Uterus (tissue), 4 donors: ENCODE results near the gene TAL1. TPM values are rescaled to one million over a fixed set of nuclear protein-coding genes. Genes with fewer than 3 reads are reported as not detected.
"Not testable (repeated sequence)": the region's sequence is repeated elsewhere in the genome, so short reads cannot be mapped to it uniquely, and the experiment has no call there.

Experiments
- DNase-seq, 2 donors: peaks; one replicate each; pipeline ENCODE4 v3.0.0-alpha.2; 2019 to 2020
- H3K27ac ChIP-seq, 2 donors: fragments of 200-600 bp; sonication (generic); 1 replicate in 1 of 2; 2 replicates in 1 of 2; pipeline ENCODE4 v1.5.1; 2016 to 2018
- H3K27me3 ChIP-seq, 2 donors: fragments of 200-600 bp; sonication (generic); one replicate each; pipeline ENCODE4 v1.5.1; 2018 to 2019; ENCODE audit warnings: control low read depth in 1 of 2
- H3K36me3 ChIP-seq, 2 donors: fragments of 200-600 bp; sonication (generic); one replicate each; pipeline ENCODE4 v1.5.1; 2019; ENCODE audit warnings: control low read depth in 1 of 2
- H3K4me1 ChIP-seq, 2 donors: fragments of 200-600 bp; sonication (generic); one replicate each; pipeline ENCODE4 v1.5.1; 2018 to 2019; ENCODE audit warnings: control low read depth in 1 of 2
- H3K4me3 ChIP-seq, 2 donors: fragments of 200-600 bp; sonication (generic); 1 replicate in 1 of 2; 2 replicates in 1 of 2; pipeline ENCODE4 v1.5.1; 2018 to 2019; ENCODE audit warnings: mild to moderate bottlenecking in 1 of 2
- H3K9me3 ChIP-seq, 2 donors: fragments of 200-600 bp; sonication (generic); one replicate each; pipeline ENCODE4 v1.5.1; 2019; ENCODE audit warnings: control low read depth in 1 of 2
- POLR2A ChIP-seq, 2 donors: fragments of 450-650 bp; IDR thresholded peaks; one replicate each; pipeline ENCODE4 v1.6.1; 2016; ENCODE audit warnings: antibody characterized with exemption in 2 of 2, mild to moderate bottlenecking in 1 of 2, moderate library complexity in 1 of 2
- intact Hi-C: fragments of 100-400 bp; cut with DNase I; formaldehyde crosslinking; loops from one replicate; pipeline ENCODE4 v1.15.1; 2023; ENCODE audit warnings: low total_unique reads
- total RNA-seq, 4 donors: library from RNA; depleted of rRNA in 3 of 4; stranded (reverse); fragments of >200 nt in 3 of 4; gene quantifications; one replicate each; pipeline versions ENCODE4 v1.1.0 to v1.2.4, GENCODE V29; 2014 to 2023
- TF ChIP-seq, protein P1 (sequence below), 4 experiments: fragments of 200-600 bp in 2 of 4; fragments of 450-650 bp in 2 of 4; sonication (generic) in 2 of 4; IDR thresholded peaks; one replicate each; pipeline ENCODE4 v1.5.1; 2016 to 2019; ENCODE audit warnings: antibody characterized with exemption in 4 of 4, mild to moderate bottlenecking in 2 of 4, moderate library complexity in 1 of 4
- donor health status: DM: yes; HTN: yes; CAD: no.

TAL1 gene
- 10 to 100 TPM in 3 of 4 donors, 1 to 10 TPM in 1; 4.8 to 20.7 (median 13.0) TPM for total RNA-seq

DNA sequence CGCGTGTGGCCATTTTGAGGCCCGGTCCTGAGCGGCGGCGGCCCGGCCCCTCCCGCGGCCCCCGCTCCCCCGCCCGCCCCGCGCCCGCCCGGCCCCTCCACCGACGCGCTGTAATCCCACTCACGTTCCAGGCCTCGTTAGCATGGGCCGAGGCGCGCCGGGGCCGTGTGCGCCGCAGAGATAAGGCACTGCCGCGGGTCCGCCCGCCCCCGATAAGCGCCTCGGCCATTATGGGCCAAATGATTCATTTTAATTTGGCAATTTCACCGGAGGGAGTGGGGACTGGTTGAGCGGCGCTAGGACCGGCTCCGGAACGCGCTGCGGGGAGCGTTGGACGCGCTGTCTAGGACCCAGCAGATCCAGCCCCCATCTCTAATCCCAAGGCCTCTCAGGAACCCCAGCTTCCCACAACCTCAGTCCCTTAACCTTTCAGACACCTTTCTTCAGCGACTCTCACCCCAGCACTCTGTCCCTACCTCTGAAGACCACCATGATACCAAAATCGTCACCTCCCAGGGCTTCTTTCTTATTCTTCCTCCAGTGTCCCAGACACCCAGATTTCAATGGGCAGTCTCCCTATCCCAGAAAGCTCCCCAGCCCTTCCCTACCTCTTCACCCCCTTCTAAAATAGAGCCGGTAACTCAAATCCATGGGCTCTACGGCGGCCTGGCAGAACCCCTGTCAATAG, at the start of gene TAL1:
TSS of gene TAL1 (minus strand) at position 39 of the 688 bp plus-strand sequence. CDS start 6,337 bp downstream, outside the sequence.
- Histone ChIP-seq H3K27me3 (peaks cover 15 to 60% of the 10 kb centered on the region in 2 donors), H3K36me3 (no peaks in the 10 kb centered on the region), H3K27ac (peak within 1 kb of the TSS; percentile 69 to 71), H3K4me1 (peaks cover 0 to 13% of the 10 kb centered on the region in 2 donors), H3K9me3 (no peaks in the 10 kb centered on the region), H3K4me3 (peak within 1 kb of the TSS; percentile 20 to 27)
- intact Hi-C loops, result no loop called here
- no peak for DNase-seq
- TF ChIP-seq, protein P1, sequence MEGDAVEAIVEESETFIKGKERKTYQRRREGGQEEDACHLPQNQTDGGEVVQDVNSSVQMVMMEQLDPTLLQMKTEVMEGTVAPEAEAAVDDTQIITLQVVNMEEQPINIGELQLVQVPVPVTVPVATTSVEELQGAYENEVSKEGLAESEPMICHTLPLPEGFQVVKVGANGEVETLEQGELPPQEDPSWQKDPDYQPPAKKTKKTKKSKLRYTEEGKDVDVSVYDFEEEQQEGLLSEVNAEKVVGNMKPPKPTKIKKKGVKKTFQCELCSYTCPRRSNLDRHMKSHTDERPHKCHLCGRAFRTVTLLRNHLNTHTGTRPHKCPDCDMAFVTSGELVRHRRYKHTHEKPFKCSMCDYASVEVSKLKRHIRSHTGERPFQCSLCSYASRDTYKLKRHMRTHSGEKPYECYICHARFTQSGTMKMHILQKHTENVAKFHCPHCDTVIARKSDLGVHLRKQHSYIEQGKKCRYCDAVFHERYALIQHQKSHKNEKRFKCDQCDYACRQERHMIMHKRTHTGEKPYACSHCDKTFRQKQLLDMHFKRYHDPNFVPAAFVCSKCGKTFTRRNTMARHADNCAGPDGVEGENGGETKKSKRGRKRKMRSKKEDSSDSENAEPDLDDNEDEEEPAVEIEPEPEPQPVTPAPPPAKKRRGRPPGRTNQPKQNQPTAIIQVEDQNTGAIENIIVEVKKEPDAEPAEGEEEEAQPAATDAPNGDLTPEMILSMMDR (IDR thresholded peaks at IDR 0.05), result no peak
- no peak for TF ChIP-seq POLR2A (IDR thresholded peaks at IDR 0.05)

DNA sequence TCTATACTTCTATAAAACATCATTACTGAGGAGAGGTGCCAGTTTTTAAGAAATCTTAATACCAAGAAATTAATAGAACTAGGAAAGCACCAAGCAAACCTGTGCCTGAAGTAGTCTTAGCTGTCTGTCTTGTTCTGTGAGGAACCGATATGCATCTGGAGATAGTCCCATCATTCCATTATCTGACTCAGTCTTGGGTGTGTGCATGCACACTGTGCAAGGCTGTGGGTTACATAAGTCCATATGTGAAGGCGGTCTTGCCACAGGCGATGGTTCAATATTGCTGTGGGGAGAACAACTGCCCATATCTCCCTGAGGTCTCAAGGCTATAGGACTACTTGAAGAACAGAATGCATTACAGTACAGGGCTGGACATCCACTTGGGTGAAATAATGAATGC, 48.1 kb upstream of the TAL1 start:
- no peak for DNase-seq
- no peaks in the 10 kb centered on the region for H3K9me3 ChIP-seq
- H3K27me3 ChIP-seq, result no peaks in the 10 kb centered on the region
- intact Hi-C loops, result no loop called here
- no peak overlapping the region for H3K4me3 ChIP-seq
- no peak overlapping the region for H3K27ac ChIP-seq
- H3K36me3 ChIP-seq, result no peaks in the 10 kb centered on the region
- TF ChIP-seq, protein P1 (IDR thresholded peaks at IDR 0.05), result no peak
- no peak for TF ChIP-seq POLR2A (IDR thresholded peaks at IDR 0.05)
- H3K4me1 ChIP-seq, result no peaks in the 10 kb centered on the region

DNA sequence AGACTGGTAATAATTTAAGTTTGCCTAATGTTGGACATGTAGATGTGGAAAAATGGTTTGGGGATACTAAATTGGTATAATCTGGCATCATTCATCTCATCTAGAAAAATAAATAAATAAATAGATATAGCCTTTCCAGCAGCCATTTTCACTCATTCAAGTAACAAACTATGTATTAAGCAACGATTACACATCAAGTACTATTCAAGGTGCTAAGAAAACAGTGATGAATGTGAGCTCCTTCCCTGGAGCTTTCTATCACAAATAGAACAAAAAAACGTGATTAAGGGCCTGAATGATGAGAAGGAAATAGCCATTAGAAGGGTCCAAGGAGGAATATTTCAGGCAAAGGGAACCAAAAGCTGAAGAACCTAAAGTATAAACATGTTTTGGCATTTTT, 44.8 kb upstream of the TAL1 start:
- H3K27me3 ChIP-seq, result no peaks in the 10 kb centered on the region
- no peaks in the 10 kb centered on the region for H3K9me3 ChIP-seq
- H3K36me3 ChIP-seq, result no peaks in the 10 kb centered on the region
- DNase-seq, result no peak
- no peak for TF ChIP-seq POLR2A (IDR thresholded peaks at IDR 0.05)
- TF ChIP-seq, protein P1 (IDR thresholded peaks at IDR 0.05), result no peak
- H3K4me3 ChIP-seq, result no peak overlapping the region
- H3K4me1 ChIP-seq, result no peaks in the 10 kb centered on the region
- no peak overlapping the region for H3K27ac ChIP-seq
- intact Hi-C loops, result no loop called here

DNA sequence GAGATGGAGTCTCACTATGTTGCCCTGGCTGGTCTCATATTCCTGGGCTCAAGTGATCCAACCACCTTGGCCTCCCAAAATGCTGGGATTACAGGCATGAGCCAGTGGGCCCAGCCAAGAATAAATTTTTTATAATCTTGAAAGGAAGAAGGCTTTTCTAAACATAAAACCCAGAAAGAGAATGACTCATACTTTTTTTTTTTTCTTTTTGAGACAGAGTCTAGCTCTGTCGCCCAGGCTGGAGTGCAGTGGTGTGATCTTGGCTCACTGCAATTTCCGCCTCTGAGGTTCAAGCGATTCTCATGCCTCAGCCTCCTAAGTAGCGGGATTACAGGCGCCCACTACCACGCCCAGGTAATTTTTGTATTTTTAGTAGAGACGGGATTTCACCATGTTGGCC, 43.8 kb upstream of the TAL1 start:
- H3K27me3 ChIP-seq, DNase-seq, H3K27ac ChIP-seq, intact Hi-C loops, H3K4me3 ChIP-seq, H3K4me1 ChIP-seq, H3K36me3 ChIP-seq, H3K9me3 ChIP-seq: not testable (repeated sequence)

DNA sequence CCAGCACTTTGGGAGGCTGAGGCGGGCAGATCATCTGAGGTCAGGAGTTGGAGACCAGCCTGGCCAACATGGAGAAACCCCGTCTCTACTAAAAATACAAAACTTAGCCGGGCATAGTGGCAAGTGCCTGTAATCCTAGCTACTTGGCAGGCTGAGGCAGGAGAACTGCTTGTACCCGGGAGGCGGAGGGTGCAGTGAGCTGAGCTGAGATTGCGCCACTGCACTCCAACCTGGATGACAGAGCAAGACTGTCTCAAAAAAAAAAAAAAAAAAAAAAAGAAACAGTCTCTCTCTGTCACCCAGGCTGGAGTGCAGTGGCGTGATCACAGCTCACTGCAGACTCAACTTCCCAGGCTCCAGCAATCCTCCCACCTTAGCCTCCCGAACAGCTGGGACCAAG, 33.5 kb upstream of the TAL1 start:
- H3K27me3 ChIP-seq, H3K36me3 ChIP-seq, H3K9me3 ChIP-seq, H3K27ac ChIP-seq, DNase-seq, intact Hi-C loops, H3K4me1 ChIP-seq, H3K4me3 ChIP-seq: not testable (repeated sequence)

DNA sequence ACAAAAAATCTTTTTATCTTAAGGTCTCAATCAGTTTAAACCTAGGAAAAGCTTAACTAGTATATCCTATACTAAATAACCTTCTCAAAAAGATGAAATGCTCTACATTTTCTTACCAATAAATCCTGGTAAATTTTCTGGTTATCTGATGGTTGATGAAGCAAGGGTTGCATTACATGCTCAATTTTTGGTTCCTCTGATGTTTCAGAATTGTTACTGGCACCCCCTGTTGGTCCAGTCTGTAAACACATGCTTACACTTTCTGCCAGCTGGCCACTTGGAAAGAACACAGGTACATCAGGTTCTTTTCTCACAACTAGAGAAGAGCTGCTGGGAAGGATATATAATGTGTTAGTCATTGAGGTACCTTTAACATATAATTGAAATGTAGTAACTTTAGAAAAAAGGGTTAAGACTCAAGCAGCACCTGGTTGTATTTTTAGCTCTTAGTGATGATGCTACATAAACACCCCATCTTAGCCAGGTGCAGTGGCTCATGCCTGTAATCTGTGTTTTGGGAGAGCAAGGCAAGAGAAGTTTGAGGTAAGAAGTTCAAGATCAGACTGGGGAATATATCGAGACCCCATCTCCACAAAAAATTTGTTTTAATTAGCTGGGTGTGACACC, 30.9 kb upstream of the TAL1 start:
- no peak overlapping the region for H3K27ac ChIP-seq
- H3K27me3 ChIP-seq, result no peaks in the 10 kb centered on the region
- intact Hi-C loops, result no loop called here
- H3K9me3 ChIP-seq, result no peaks in the 10 kb centered on the region
- no peak for DNase-seq
- no peaks in the 10 kb centered on the region for H3K36me3 ChIP-seq
- H3K4me1 ChIP-seq, result no peaks in the 10 kb centered on the region
- TF ChIP-seq, protein P1 (IDR thresholded peaks at IDR 0.05), result peak in 3 of 4 experiments; percentile 32 to 69 (median 43)
- no peak for TF ChIP-seq POLR2A (IDR thresholded peaks at IDR 0.05)
- no peak overlapping the region for H3K4me3 ChIP-seq
